NCI-H2107 treated with DMSO at 0.1 percent for 48 hours (cell line): ENCODE measurements around the gene BABAM2.

Experiments
- DNase-seq: peaks from one replicate; lab custom pipeline; 2025; ENCODE audit not compliant: unreplicated experiment; lab: John Stamatoyannopoulos, UW

The BABAM2 gene

GRCh38 chr2:27906074-27906473, 15.5 kb downstream of the BABAM2 start:
- no peak for DNase-seq

GRCh38 chr2:27907547-27907946, 17.0 kb downstream of the BABAM2 start:
- no peak for DNase-seq

- DNase-seq: no peak
Measured at GRCh38 chr2:27909901-27910300, 19.4 kb downstream of the BABAM2 start.

GRCh38 chr2:27911458-27912210, 21.1 kb downstream of the BABAM2 start:
- DNase-seq: no peak

GRCh38 chr2:27912512-27912911, 22.0 kb downstream of the BABAM2 start:
- DNase-seq: no peak

GRCh38 chr2:27914041-27914804, 23.7 kb downstream of the BABAM2 start:
- DNase-seq: no peak

- no peak for DNase-seq
Measured at GRCh38 chr2:27914805-27915175, 24.3 kb downstream of the BABAM2 start.

GRCh38 chr2:27915191-27915590, 24.7 kb downstream of the BABAM2 start:
- no peak for DNase-seq

GRCh38 chr2:27915874-27916273, 25.3 kb downstream of the BABAM2 start:
- DNase-seq: no peak

- DNase-seq: no peak
Measured at GRCh38 chr2:27916293-27916995, 25.9 kb downstream of the BABAM2 start.

GRCh38 chr2:27920148-27920885, 29.8 kb downstream of the BABAM2 start:
- no peak for DNase-seq

- no peak for DNase-seq
Measured at GRCh38 chr2:27921424-27921823, 30.9 kb downstream of the BABAM2 start.

GRCh38 chr2:27921880-27922547, 31.5 kb downstream of the BABAM2 start:
- no peak for DNase-seq

GRCh38 chr2:27922842-27923241, 32.3 kb downstream of the BABAM2 start:
- no peak for DNase-seq

- no peak for DNase-seq
Measured at GRCh38 chr2:27925766-27926472, 35.4 kb downstream of the BABAM2 start.

GRCh38 chr2:27929916-27930486, 39.5 kb downstream of the BABAM2 start:
- no peak for DNase-seq

GRCh38 chr2:27931361-27931950, 40.9 kb downstream of the BABAM2 start:
- DNase-seq: no peak

- no peak for DNase-seq
Measured at GRCh38 chr2:27932396-27932795, 41.9 kb downstream of the BABAM2 start.

GRCh38 chr2:27935026-27935425, 44.5 kb downstream of the BABAM2 start:
- no peak for DNase-seq
